Erythroblast (primary cell): ENCODE results near the gene ZNF789.

ENCODE experiments used
- GATA1 ChIP-seq: IDR thresholded peaks from 2 replicates; pipeline ENCODE4 v1.6.1; 2011; ENCODE audit warnings: low read depth, mild to moderate bottlenecking, control low read depth, low read length, moderate library complexity
- POLR2A ChIP-seq: IDR thresholded peaks from 2 replicates; pipeline ENCODE4 v1.6.1; 2011; ENCODE audit warnings: mild to moderate bottlenecking, low read length

- no peak for TF ChIP-seq POLR2A
- no peak for TF ChIP-seq GATA1
Observed at GRCh38 chr7:99499371-99499720, 26.7 kb downstream of the ZNF789 start.
